Smooth muscle cell of the brain vasculature (primary cell): Measurements from ENCODE around the gene GUSB.
"Not testable (repeated sequence)": the region's sequence is repeated elsewhere in the genome, so short reads cannot be mapped to it uniquely, and the experiment has no call there.

ENCODE experiments used
- DNase-seq: peaks from one replicate; pipeline ENCODE4 v3.0.0-alpha.2; 2012; ENCODE audit warnings: low read depth, low spot score

Gene GUSB

DNA sequence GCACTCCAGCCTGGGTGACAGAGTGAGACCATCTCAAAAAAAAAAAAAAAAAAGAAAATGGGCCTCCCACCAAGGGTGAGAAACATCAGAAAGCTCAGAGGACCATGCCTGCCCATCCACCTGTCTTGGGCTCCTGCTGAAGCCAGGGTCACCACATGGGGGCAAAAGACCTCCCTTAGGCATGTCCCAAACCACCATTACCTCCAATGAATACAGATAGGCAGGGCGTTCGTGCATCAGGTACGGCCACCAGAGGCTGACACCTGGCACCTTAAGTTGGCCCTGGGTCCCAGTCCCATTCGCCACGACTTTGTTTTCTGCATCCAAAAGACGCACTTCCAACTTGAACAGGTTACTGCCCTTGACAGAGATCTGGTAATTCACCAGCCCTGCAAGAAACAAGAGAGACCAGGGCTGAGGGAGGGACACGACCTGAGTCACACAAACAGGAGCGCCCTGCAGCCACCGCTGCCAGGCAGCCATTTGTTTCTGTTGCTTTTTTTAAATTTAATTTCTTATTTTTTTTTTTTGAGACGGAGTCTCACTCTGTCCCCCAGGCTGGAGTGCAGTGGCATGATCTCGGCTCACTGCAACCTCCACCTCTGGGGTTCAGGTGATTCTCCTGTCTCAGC, 6.1 kb downstream of the GUSB start:
- DNase-seq = no peak

- DNase-seq = no peak
Measured at GRCh38 chr7:65974876-65975275, 7.1 kb downstream of the GUSB start.

GRCh38 chr7:65974191-65974801, 7.7 kb downstream of the GUSB start:
- no peak for DNase-seq

DNA sequence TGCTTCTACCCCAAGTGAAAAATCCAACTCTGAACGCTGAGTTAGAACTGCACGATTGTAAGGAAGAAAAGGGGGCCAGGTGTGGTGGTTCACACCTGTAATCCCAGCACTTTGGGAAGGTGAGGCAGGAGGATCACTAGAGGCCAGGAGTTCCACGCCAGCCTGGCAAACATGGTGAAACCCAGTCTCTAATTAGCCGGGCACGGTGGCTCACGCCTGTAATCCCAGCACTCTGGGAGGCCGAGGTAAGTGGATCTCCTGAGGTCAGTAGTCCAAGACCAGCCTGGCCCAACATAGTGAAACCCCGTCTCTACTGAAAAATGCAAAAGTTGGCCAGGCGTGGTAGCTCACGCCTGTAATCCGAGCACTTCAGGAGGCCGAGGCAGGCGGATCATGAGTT, 9.0 kb downstream of the GUSB start:
- DNase-seq = no peak

DNA sequence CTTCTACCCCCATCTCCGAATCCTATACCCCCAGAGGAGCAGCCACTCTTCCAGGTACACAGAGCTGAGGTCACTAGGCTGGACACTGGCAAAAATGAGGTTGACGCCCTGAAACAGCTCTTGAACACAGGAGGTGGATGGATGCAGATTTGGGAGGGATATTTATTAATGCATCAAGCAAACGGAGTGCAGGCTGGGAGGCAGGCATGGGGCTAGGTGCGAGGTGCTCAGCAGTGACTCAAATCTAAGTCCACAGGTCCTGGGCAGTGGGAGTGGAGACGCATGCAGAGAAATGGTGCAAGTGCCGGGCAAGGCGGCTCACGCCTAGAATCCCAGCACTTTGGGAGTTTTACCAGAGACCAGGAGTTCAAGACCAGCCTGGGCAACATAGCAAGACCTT, 11.0 kb downstream of the GUSB start:
- DNase-seq = no peak

- DNase-seq = no peak
Measured at GRCh38 chr7:65968256-65969185, 13.5 kb downstream of the GUSB start.

DNA sequence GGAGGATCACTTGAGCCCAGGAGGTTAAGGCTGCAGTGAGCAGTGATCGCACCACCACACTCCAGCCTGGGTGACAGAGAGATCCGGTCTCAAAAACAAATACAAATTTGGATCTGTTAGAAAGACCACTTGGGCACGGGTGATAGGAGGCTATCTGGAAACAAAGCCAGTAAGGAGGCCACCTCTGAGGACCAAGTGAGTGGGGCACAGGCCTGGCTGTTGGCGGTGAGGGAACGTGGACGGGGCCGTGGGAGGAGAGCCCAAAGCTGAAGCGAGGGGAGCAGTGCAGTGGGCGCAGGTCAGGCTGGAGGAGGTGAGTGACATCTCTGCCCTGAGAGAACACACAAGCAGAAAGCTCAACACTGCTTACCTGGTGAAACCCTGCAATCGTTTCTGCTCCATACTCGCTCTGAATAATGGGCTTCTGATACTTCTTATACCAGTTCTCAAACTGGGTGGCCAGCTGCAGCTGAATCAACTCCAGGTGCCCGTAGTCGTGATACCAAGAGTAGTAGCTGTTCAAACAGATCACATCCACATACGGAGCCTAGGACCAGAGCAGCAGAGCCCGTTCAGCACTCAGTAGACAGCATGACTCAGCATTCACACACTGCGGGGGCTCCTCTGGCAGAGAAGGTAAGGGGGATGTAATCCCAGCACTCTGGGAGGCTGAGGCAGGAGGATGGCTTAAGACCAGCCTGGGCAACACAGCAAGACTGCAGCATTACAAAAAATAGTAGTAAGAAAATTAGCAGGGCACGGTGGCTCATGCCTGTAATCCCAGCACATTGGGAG, 14.5 kb downstream of the GUSB start:
- no peak for DNase-seq

DNA sequence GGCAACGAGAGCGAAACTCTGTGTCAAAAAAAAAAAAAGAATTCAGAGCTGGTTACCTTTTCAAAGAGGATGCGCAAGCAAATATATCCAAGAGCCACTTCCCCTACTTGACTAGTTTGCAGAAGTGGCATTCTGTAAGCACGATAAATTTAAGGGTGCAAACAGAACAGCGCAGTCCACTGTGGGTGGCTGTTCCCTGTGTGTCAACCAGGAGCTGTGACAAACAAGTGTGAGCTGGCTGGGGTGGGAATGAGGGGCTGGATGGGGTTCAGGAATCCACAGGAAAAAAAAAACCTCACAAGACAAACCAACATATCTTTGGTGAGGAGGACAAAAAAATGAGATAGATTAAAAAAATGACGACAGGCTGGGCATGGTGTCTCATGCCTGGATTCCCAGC, 15.9 kb downstream of the GUSB start:
- no peak for DNase-seq

- not testable (repeated sequence) for DNase-seq
Measured at GRCh38 chr7:65964671-65965070, 17.3 kb downstream of the GUSB start.

DNA sequence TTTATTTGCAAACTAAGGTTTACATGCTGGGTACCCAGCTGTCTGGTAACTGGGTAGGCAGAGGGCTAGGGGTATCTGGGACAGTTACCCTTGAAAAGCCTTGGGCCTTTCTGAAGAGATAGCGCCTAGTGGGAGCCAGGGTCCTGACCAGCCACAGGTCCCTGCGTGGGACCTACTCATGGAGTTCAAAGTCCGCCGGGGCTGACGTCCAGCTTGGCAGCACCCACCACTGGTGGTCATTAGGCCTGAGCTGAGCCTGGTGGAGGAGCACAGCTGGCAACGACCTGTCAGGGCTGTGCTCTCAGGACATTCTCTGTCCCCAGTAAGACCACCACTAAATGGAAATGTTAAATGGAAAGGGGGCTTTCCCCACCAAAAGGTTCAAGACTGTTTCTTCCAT, 20.0 kb downstream of the GUSB start:
- DNase-seq = no peak

- no peak for DNase-seq
Measured at GRCh38 chr7:65960351-65961074, 21.5 kb downstream of the GUSB start.

- no peak for DNase-seq
Measured at GRCh38 chr7:65955718-65956117, 26.3 kb downstream of the GUSB start.

DNA sequence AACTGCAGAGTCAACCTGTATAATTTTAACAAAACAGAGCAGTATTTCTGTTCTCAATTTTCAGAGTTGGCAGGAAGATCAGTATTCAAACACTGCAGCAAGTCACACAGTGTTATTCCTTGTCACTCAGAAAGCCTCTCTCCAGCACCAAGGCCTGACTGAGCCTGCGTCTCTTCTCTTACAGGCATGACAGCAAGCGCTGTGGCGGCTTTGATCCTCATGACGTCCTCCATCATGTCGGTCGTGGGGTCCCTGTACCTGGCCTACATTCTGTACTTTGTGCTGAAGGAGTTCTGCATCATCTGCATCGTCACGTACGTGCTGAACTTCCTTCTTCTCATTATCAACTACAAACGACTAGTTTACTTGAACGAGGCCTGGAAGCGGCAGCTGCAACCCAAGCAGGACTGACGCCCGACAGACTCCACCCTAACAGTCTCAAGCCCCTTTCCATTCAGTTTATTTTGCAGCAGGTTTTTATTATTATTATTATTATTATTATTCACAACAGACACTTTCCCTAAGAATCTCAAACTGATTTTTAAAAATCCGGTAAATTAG, 28.0 kb downstream of the GUSB start:
- no peak for DNase-seq

DNA sequence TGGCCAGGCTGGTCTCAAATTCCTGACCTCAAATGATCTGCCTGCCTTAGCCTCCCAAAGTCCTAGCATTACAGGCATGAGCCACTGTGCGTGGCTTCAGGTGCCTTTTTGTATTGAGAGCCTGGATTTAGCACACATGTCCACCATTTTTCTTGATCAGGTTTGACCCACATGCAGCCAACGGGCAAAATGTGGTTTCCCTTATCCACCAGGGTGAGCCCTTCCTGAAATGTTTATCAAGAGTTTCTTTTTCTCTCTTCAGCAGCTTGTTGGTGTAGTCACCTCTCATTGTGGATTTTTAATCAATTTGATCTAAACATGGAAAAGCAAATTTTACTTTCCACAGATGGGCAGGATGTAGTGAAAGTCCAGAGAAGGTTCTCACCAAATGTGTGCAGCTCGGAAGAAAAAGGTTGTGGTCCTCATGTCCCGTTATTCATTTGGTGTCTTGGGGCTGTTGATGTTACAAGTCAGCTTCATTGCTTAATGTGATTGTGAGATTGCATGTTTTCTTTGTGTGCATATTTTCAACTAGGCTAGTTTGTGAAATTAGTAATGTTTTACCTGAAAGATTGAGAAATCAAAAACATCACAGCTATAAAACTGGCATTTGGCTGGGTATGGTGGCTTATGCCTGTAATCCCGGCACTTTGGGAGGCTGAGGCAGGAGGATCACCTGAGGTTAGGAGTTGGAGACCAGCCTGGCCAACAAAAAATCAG, 28.9 kb downstream of the GUSB start:
- DNase-seq = no peak

GRCh38 chr7:65951837-65952578, 30.0 kb downstream of the GUSB start:
- no peak for DNase-seq

- DNase-seq = peak; percentile 6
Measured at GRCh38 chr7:65946904-65947303, 35.1 kb downstream of the GUSB start.

DNA sequence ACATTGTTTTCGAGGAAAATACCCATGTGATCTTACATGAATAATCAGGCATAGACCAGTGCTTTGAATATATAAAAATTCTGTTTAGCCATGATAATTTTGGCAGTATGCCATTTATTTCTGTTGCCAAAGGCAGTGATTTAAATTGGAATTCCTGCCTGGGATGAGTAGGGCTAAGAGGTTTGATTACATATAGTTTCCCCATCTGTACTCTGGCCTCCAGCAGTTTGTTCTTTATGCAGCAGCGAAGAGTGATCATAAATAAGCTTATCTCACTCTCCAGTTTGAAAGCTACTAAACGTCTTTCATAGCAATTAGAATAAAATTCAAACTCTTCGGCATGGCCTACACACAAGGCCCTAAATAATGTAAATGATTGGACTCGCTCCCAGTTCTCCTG, 36.2 kb downstream of the GUSB start:
- DNase-seq = not testable (repeated sequence)

DNA sequence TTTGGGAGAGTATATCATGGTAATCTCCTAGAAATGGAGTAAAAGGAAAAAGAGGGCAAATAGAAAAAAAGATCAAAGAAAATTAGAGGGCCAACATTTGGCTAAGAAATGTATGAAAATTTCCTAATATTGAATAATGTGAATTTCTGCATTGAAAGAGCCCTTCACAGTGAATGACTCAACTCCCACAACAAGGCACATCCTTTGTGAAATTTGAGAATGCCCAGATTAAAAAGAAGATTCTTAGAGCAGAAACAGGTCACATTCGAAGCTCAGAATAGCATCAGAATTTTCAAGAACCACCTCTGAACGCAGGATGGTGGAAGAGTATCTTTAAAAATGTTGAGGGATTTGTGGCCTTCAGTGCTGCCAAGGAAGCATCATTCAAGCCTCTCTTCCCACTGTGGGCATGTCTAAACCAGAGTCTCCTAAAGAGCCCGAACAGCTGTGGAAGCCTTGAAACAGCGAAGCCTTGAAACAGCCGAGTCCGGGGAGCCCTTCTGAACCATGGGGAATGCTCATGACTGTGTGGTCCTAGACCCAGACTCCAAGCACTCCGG, 43.6 kb downstream of the GUSB start:
- DNase-seq = no peak

DNA sequence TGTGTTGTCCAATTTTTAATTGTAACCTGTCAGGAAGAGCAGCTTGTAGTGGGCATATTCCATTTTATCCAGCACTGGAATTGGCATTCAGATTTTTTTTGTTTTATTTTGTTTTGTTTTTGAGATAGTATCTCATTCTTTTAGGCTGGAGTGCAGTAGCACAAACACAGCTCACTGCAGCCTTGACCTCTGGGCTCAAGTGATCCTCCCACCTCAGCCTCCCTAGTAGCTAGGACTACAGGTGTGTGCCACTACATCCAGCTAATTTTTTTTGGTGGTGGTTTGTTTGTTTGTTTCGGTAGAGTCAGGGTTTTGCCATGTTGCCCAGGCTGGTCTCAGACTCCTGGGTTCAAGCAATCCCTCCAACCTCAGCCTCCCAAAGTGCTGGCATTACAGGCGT, 44.7 kb downstream of the GUSB start:
- DNase-seq = no peak
